IMR-90 (cell line): ENCODE data around the gene DBNL. TPM values are rescaled to one million over a fixed set of nuclear protein-coding genes. Genes with fewer than 3 reads are reported as not detected.

Source experiments
- ATAC-seq: fragments of 200-7000 bp; cut with Tn5 transposase; 2 replicates; pipeline ENCODE4 v1.9.1; 2020; ENCODE audit warnings: low read depth, mild to moderate bottlenecking, moderate library complexity
- BruUV-seq: library from RNA; stranded (reverse); fragments of 400-500 nt; replicated peaks from 2 replicates; lab custom pipeline; 2021; lab: Mats Ljungman, UMichigan
- CTCF ChIA-PET: fragments of 300-600 bp; formaldehyde crosslinking; extraction: SDS; loops from one replicate; lab custom pipeline; 2021; ENCODE audit warnings: antibody characterized with exemption; lab: Yijun Ruan, JAX
- POLR2A ChIA-PET: fragments of 300-600 bp; sonication (Branson Sonifier 250); formaldehyde crosslinking; loops from one replicate; lab custom pipeline; 2022; ENCODE audit warnings: antibody characterized with exemption; ENCODE audit not compliant: unreplicated experiment; lab: Charles Lee
- DNase-seq: peaks from one replicate; pipeline ENCODE4 v3.0.0; 2013
- H2AFZ ChIP-seq: replicated peaks from 2 replicates; pipeline ENCODE3; 2013; ENCODE audit warnings: low read length, mild to moderate bottlenecking; ENCODE audit not compliant: poor library complexity
- H2AK5ac ChIP-seq: 2 replicates; pipeline ENCODE4 v1.6.1; 2013; ENCODE audit warnings: low read depth, low read length, inconsistent platforms
- H2AK9ac ChIP-seq: replicated peaks from 2 replicates; pipeline ENCODE3; 2013; ENCODE audit warnings: mild to moderate bottlenecking, low read depth, low read length, moderate library complexity; ENCODE audit not compliant: poor library complexity
- H2BK120ac ChIP-seq: 2 replicates; pipeline ENCODE4 v1.6.1; 2013; ENCODE audit warnings: low read depth, low read length, inconsistent platforms
- H2BK15ac ChIP-seq: 3 replicates; pipeline ENCODE4 v1.6.1; 2013; ENCODE audit warnings: low read depth, low read length, inconsistent platforms
- H2BK20ac ChIP-seq: 2 replicates; pipeline ENCODE4 v1.6.1; 2013; ENCODE audit warnings: low read depth, mild to moderate bottlenecking, inconsistent platforms, low read length, moderate library complexity
- H2BK5ac ChIP-seq: 2 replicates; pipeline ENCODE4 v1.6.1; 2013; ENCODE audit warnings: mild to moderate bottlenecking, low read depth, low read length, inconsistent platforms; ENCODE audit not compliant: poor library complexity, severe bottlenecking
- H3K14ac ChIP-seq: replicated peaks from 2 replicates; pipeline ENCODE4 v1.6.1; 2013; ENCODE audit warnings: low read depth, low read length, inconsistent platforms
- H3K18ac ChIP-seq: 2 replicates; pipeline ENCODE4 v1.6.1; 2013; ENCODE audit warnings: low read depth, low read length, control low read depth
- H3K23ac ChIP-seq: 2 replicates; pipeline ENCODE4 v1.6.1; 2013; ENCODE audit warnings: low read depth, low read length, inconsistent platforms
- H3K27ac ChIP-seq: 2 replicates; pipeline ENCODE4 v1.5.1; 2013; ENCODE audit warnings: mild to moderate bottlenecking, control low read depth, low read length; ENCODE audit not compliant: insufficient read depth
- H3K27me3 ChIP-seq: 2 replicates; pipeline ENCODE4 v1.6.1; 2013; ENCODE audit warnings: low read length; ENCODE audit not compliant: control insufficient read depth, insufficient read depth
- H3K36me3 ChIP-seq: 2 replicates; pipeline ENCODE4 v1.6.1; 2013; ENCODE audit warnings: low read length, mixed read lengths; ENCODE audit not compliant: control insufficient read depth, insufficient read depth
- H3K4ac ChIP-seq: 2 replicates; pipeline ENCODE4 v1.6.1; 2013; ENCODE audit warnings: low read depth, low read length, inconsistent platforms
- H3K4me1 ChIP-seq: 2 replicates; pipeline ENCODE4 v1.6.1; 2013; ENCODE audit warnings: low read length, mixed read lengths; ENCODE audit not compliant: control insufficient read depth, insufficient read depth
- H3K4me2 ChIP-seq: 2 replicates; pipeline ENCODE4 v1.6.1; 2013; ENCODE audit warnings: low read depth, mild to moderate bottlenecking, control low read depth, low read length, moderate library complexity
- H3K4me3 ChIP-seq: 2 replicates; pipeline ENCODE4 v1.5.1; 2013; ENCODE audit warnings: low read depth, mild to moderate bottlenecking, control low read depth, low read length, moderate library complexity; ENCODE audit not compliant: insufficient read depth
- H3K56ac ChIP-seq: 2 replicates; pipeline ENCODE4 v1.6.1; 2013; ENCODE audit warnings: low read length, inconsistent platforms; ENCODE audit not compliant: insufficient read depth; ENCODE audit errors: extremely low read depth
- H3K79me1 ChIP-seq, 2 experiments: 2 replicates each; pipeline ENCODE4 v1.6.1; 2013; ENCODE audit warnings: low read length in 2 of 2, inconsistent platforms in 1 of 2, low read depth in 1 of 2
- H3K9ac ChIP-seq: 2 replicates; pipeline ENCODE4 v1.6.1; 2013; ENCODE audit warnings: low read depth, low read length, control low read depth
- H3K9me1 ChIP-seq: 2 replicates; pipeline ENCODE4 v1.6.1; 2013; ENCODE audit warnings: low read length, inconsistent platforms; ENCODE audit not compliant: insufficient read depth
- H3K9me3 ChIP-seq: 2 replicates; pipeline ENCODE4 v1.6.1; 2013; ENCODE audit warnings: low read length; ENCODE audit not compliant: control insufficient read depth, insufficient read depth
- H4K20me1 ChIP-seq: 2 replicates; pipeline ENCODE4 v1.6.1; 2013; ENCODE audit warnings: low read length, inconsistent platforms; ENCODE audit not compliant: insufficient read depth
- H4K5ac ChIP-seq: 2 replicates; pipeline ENCODE4 v1.6.1; 2013; ENCODE audit warnings: mild to moderate bottlenecking, low read depth, low read length, control low read depth
- H4K8ac ChIP-seq, 2 experiments: 2 replicates each; pipeline ENCODE4 v1.6.1; 2013; ENCODE audit warnings: low read depth in 2 of 2, low read length in 2 of 2, control low read depth in 1 of 2, inconsistent platforms in 1 of 2
- H4K91ac ChIP-seq: 2 replicates; pipeline ENCODE4 v1.6.1; 2013; ENCODE audit warnings: low read depth, low read length, inconsistent platforms; ENCODE audit not compliant: insufficient read depth
- BHLHE40 ChIP-seq: fragments of 150-350 bp; IDR thresholded peaks from 2 replicates; pipeline ENCODE4 v1.6.1; 2016; ENCODE audit warnings: mild to moderate bottlenecking, low read depth, low read length
- CEBPB ChIP-seq: IDR thresholded peaks from 2 replicates; pipeline ENCODE4 v1.6.1; 2012; ENCODE audit warnings: low read depth, low read length, improper control_type of control experiment
- CHD1 ChIP-seq: IDR thresholded peaks from 2 replicates; pipeline ENCODE4 v1.6.1; 2012; ENCODE audit warnings: low read depth, low read length, improper control_type of control experiment
- FOS ChIP-seq: fragments of 150-350 bp; IDR thresholded peaks from 2 replicates; pipeline ENCODE4 v1.6.1; 2016; ENCODE audit warnings: low read depth, low read length
- MAFK ChIP-seq: IDR thresholded peaks from 2 replicates; pipeline ENCODE4 v1.6.1; 2012; ENCODE audit warnings: low read depth, low read length, improper control_type of control experiment
- MAZ ChIP-seq: IDR thresholded peaks from 2 replicates; pipeline ENCODE4 v1.6.1; 2012; ENCODE audit warnings: low read depth, mild to moderate bottlenecking, low read length, improper control_type of control experiment, moderate library complexity, borderline replicate concordance
- MXI1 ChIP-seq: IDR thresholded peaks from 2 replicates; pipeline ENCODE4 v1.6.1; 2012; ENCODE audit warnings: low read depth, mild to moderate bottlenecking, low read length, moderate library complexity, borderline replicate concordance
- NFE2L2 ChIP-seq: fragments of 150-350 bp; IDR thresholded peaks from 2 replicates; pipeline ENCODE4 v1.6.1; 2016; ENCODE audit warnings: low read depth, mild to moderate bottlenecking, low read length
- POLR2A ChIP-seq: IDR thresholded peaks from 2 replicates; pipeline ENCODE4 v1.6.1; 2012; ENCODE audit warnings: mild to moderate bottlenecking, low read depth, low read length
- RAD21 ChIP-seq: IDR thresholded peaks from 2 replicates; pipeline ENCODE4 v1.6.1; 2012; ENCODE audit warnings: low read length, improper control_type of control experiment
- RCOR1 ChIP-seq: IDR thresholded peaks from 2 replicates; pipeline ENCODE4 v1.6.1; 2012; ENCODE audit warnings: mild to moderate bottlenecking, low read length, improper control_type of control experiment; ENCODE audit not compliant: insufficient replicate concordance
- RFX5 ChIP-seq: IDR thresholded peaks from 2 replicates; pipeline ENCODE4 v1.8.0; 2012; ENCODE audit warnings: low read depth, mild to moderate bottlenecking, low read length, moderate library complexity
- SMC3 ChIP-seq: fragments of 150-350 bp; IDR thresholded peaks from 2 replicates; pipeline ENCODE4 v1.6.1; 2016; ENCODE audit warnings: low read depth, mild to moderate bottlenecking, antibody characterized with exemption, low read length, moderate library complexity
- WGBS, 2 experiments: methylation state at CpG; one replicate each; pipeline versions ENCODE4 v1.1.5 to v1.1.7; 2013; ENCODE audit warnings: missing lambda C conversion rate in 2 of 2; ENCODE audit not compliant: insufficient read length in 1 of 2; ENCODE audit errors: extremely low coverage in 2 of 2; 5-methylcytosine and 5-hydroxymethylcytosine counted together
- dilution Hi-C: fragments of 300-500 bp; cut with HindIII; formaldehyde crosslinking; loops from one replicate; pipeline ENCODE4 v1.14.3; 2018; ENCODE audit warnings: low sequenced_read_pairs; ENCODE audit not compliant: unreplicated experiment
- in situ Hi-C: fragments of 300-500 bp; cut with MboI; formaldehyde crosslinking; loops from 3 replicates; pipeline ENCODE4 v1.14.3; 2019; ENCODE audit warnings: low sequenced_read_pairs, inconsistent platforms, mixed read lengths
- intact Hi-C: fragments of 100-400 bp; cut with micrococcal nuclease; formaldehyde crosslinking; loops from 2 replicates; pipeline ENCODE4 v1.10.0; 2022
- polyA plus RNA-seq, 3 experiments: library from polyadenylated mRNA; depleted of rRNA; stranded (reverse); fragments of >200 nt; gene quantifications; 2 replicates each; pipeline ENCODE4 v1.2.3, GENCODE V29; 2012; ENCODE audit warnings: low replicate concordance in 1 of 3
- total RNA-seq: library from RNA; depleted of rRNA; stranded (reverse); fragments of >200 nt; gene quantifications from 2 replicates; pipeline ENCODE4 v1.2.3, GENCODE V29; 2012
- TF ChIP-seq, protein P1 (sequence below): conservative IDR thresholded peaks from 2 replicates; pipeline ENCODE4 v1.5.1; 2012; ENCODE audit warnings: mild to moderate bottlenecking, low read depth, low read length, improper control_type of control experiment
- TF ChIP-seq, protein P2 (sequence below): fragments of 150-350 bp; IDR thresholded peaks from 2 replicates; pipeline ENCODE4 v1.6.1; 2017; ENCODE audit warnings: mild to moderate bottlenecking, antibody characterized with exemption, low read length, low read depth
- TF ChIP-seq, protein P3 (sequence below): fragments of 150-350 bp; IDR thresholded peaks from 2 replicates; pipeline ENCODE4 v1.6.1; 2016; ENCODE audit warnings: low read depth, mild to moderate bottlenecking, low read length, moderate library complexity, borderline replicate concordance

The DBNL gene
- total and polyA plus RNA-seq, 2 of the 4 experiments (the other 2 are of a cell fraction): 157 to 179 TPM

DNA sequence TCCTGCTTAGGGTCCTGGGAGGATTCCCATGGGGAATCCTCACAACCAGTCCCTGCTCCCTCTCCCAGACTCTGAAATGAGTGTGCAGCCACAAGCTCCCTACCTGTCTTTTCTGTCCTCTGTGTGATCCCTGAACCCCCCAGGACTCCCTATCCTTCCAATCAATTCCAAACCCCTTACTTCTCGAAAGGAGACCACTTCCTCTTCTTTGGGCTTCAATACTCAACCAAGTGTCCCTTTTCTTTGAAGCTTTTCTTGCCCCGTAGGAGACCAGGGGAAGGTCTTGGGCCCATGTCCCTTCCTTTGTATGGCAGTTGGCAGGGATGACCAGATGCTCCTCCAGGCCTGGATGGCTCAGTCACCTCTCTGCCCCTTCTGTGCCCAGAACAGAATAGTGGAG lies 61.3 kb downstream of the DBNL start:
- peak overlapping the region; percentile 4; the same call in 1 of the 2 replicates for H3K56ac ChIP-seq
- H2AFZ ChIP-seq: peak overlapping the region; percentile 80
- peak overlapping the region; percentile 94 for H2AK9ac ChIP-seq
- dilution Hi-C loops (no loop called here), in situ Hi-C loops (no loop called here), intact Hi-C loops (no loop called here)
- no peak overlapping the region for H3K4me3 ChIP-seq
- peak overlapping the region; percentile 77 for H3K14ac ChIP-seq
- no peak overlapping the region for H2BK5ac ChIP-seq
- ChIA-PET POLR2A (interaction anchor here (0.5 kb wide), 1 partner anchor 16 kb away, joined by 3 read pairs; no protein-coding TSS in a partner anchor), CTCF (no interaction called here)
- ATAC-seq: peak; percentile 2; the same call in 1 of the 2 replicates
- peak overlapping the region; percentile 1 for H3K18ac ChIP-seq
- H3K79me1 ChIP-seq: no peaks in the 10 kb centered on the region; a peak in 1 of 4 replicates
- peak overlapping the region; percentile 70 for H2AK5ac ChIP-seq
- H4K20me1 ChIP-seq: no peaks in the 10 kb centered on the region
- H2BK120ac ChIP-seq: peak overlapping the region; percentile 30
- H3K27me3 ChIP-seq: no peaks in the 10 kb centered on the region
- no peak overlapping the region; the same call in 1 of the 2 replicates for H3K4me2 ChIP-seq
- H3K4me1 ChIP-seq: peaks cover 25% of the 10 kb centered on the region
- peak overlapping the region in 1 of 2 experiments; percentile 28; a peak in 1 of 4 replicates for H4K8ac ChIP-seq
- peak overlapping the region; percentile 23; the same call in 1 of the 3 replicates for H2BK15ac ChIP-seq
- H3K23ac ChIP-seq: peak overlapping the region; percentile 45
- TF ChIP-seq MXI1 (no peak), RAD21 (no peak), CEBPB (no peak), BHLHE40 (no peak), POLR2A (no peak), FOS (no peak), RCOR1 (no peak), RFX5 (no peak), CHD1 (no peak), MAZ (no peak), NFE2L2 (no peak), SMC3 (no peak), MAFK (no peak)
- TF ChIP-seq, protein P1, sequence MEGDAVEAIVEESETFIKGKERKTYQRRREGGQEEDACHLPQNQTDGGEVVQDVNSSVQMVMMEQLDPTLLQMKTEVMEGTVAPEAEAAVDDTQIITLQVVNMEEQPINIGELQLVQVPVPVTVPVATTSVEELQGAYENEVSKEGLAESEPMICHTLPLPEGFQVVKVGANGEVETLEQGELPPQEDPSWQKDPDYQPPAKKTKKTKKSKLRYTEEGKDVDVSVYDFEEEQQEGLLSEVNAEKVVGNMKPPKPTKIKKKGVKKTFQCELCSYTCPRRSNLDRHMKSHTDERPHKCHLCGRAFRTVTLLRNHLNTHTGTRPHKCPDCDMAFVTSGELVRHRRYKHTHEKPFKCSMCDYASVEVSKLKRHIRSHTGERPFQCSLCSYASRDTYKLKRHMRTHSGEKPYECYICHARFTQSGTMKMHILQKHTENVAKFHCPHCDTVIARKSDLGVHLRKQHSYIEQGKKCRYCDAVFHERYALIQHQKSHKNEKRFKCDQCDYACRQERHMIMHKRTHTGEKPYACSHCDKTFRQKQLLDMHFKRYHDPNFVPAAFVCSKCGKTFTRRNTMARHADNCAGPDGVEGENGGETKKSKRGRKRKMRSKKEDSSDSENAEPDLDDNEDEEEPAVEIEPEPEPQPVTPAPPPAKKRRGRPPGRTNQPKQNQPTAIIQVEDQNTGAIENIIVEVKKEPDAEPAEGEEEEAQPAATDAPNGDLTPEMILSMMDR: no peak
- TF ChIP-seq, protein P2, sequence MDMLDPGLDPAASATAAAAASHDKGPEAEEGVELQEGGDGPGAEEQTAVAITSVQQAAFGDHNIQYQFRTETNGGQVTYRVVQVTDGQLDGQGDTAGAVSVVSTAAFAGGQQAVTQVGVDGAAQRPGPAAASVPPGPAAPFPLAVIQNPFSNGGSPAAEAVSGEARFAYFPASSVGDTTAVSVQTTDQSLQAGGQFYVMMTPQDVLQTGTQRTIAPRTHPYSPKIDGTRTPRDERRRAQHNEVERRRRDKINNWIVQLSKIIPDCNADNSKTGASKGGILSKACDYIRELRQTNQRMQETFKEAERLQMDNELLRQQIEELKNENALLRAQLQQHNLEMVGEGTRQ: no peak
- TF ChIP-seq, protein P3, sequence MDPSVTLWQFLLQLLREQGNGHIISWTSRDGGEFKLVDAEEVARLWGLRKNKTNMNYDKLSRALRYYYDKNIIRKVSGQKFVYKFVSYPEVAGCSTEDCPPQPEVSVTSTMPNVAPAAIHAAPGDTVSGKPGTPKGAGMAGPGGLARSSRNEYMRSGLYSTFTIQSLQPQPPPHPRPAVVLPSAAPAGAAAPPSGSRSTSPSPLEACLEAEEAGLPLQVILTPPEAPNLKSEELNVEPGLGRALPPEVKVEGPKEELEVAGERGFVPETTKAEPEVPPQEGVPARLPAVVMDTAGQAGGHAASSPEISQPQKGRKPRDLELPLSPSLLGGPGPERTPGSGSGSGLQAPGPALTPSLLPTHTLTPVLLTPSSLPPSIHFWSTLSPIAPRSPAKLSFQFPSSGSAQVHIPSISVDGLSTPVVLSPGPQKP: no peak
- 0 out of 2 replicates have a peak overlapping the region, but pooled peaks have one; percentile 19 for H4K5ac ChIP-seq
- H3K27ac ChIP-seq: no peak overlapping the region
- no peak overlapping the region for H3K9ac ChIP-seq
- H3K9me3 ChIP-seq: no peaks in the 10 kb centered on the region
- H3K4ac ChIP-seq: peak overlapping the region; percentile 80
- WGBS, 2 experiments: 100% methylated on average over 1 of the region's 2 CpGs; no CpG with 5 or more reads in 1 of the 2 experiments
- H3K9me1 ChIP-seq: peaks cover 22% of the 10 kb centered on the region
- H3K36me3 ChIP-seq: no peaks in the 10 kb centered on the region
- DNase-seq: no peak
- H2BK20ac ChIP-seq: peak overlapping the region; percentile 86; the same call in 1 of the 2 replicates
- BruUV-seq: no TSS peak
- H4K91ac ChIP-seq: peak overlapping the region; percentile 59
